Ishikawa (cell line): ENCODE results near the gene SSX4.
"Not testable (repeated sequence)": the region's sequence is repeated elsewhere in the genome, so short reads cannot be mapped to it uniquely, and the experiment has no call there.

Experiments
- EGR1 ChIP-seq: IDR thresholded peaks from 2 replicates; pipeline ENCODE4 v1.6.1; 2012
- EP300 ChIP-seq: IDR thresholded peaks from 2 replicates; pipeline ENCODE4 v1.6.1; 2012; ENCODE audit warnings: borderline replicate concordance
- FOXM1 ChIP-seq: IDR thresholded peaks from 2 replicates; pipeline ENCODE4 v1.6.1; 2012; ENCODE audit warnings: low read depth, borderline replicate concordance
- TEAD4 ChIP-seq: IDR thresholded peaks from 2 replicates; pipeline ENCODE4 v1.6.1; 2012
- YY1 ChIP-seq: IDR thresholded peaks from 2 replicates; pipeline ENCODE4 v1.6.1; 2012; ENCODE audit warnings: low read depth
- ZBTB7A ChIP-seq: IDR thresholded peaks from 2 replicates; pipeline ENCODE4 v1.6.1; 2012; ENCODE audit warnings: low read depth
- TF ChIP-seq, protein P1 (sequence below): IDR thresholded peaks from 2 replicates; pipeline ENCODE4 v1.6.1; 2012; ENCODE audit warnings: low read depth, mild to moderate bottlenecking
- TF ChIP-seq, protein P2 (sequence below): IDR thresholded peaks from 2 replicates; pipeline ENCODE4 v1.6.1; 2012
- TF ChIP-seq, protein P3 (sequence below): IDR thresholded peaks from 2 replicates; pipeline ENCODE4 v1.6.1; 2012

The SSX4 gene, protein sequence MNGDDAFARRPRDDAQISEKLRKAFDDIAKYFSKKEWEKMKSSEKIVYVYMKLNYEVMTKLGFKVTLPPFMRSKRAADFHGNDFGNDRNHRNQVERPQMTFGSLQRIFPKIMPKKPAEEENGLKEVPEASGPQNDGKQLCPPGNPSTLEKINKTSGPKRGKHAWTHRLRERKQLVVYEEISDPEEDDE

DNA sequence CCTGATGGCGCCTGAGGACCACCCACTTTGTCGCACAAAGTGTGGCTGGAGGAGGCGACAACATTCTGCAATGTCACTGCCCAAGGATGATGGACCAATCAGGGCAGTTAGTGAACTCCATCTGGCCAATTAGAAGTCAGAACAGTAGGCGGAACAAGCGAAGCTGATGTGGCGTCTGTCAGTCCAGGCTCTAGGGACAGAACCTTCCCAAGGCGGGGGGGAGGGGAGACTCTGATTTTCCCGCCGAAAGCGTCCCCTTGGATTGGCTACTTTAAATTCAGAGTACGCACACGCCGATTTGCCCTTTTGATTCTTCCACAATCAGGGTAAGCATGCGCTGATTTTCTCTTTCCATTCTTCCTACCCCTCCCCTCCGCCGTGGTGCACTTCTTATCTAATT, at the start of gene SSX4:
SSX4 (plus strand) TSS at position 301 of the 400 bp plus-strand sequence. CDS start 515 bp downstream, outside the sequence.
- TF ChIP-seq YY1, EGR1, FOXM1: not testable (repeated sequence)

DNA sequence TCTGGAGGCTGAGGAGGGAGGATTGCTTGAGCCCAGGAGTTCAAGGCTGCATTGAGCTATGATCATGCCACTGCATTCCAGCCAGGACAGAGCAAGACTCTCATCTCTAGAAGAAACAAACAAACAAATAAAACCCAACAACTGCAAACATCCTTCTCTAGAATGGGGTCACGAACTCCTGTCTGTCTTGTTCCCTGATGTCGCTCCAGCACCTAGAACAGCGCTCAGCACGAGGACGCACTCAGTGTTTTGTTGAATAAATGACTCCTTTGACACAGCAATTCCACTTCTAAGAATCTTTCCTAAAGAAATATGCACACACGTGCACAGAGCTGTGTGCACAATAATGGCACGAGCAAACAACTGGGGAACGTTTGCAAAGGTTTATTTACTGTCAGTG, 37.3 kb upstream of the SSX4 start:
- TF ChIP-seq, protein P1, sequence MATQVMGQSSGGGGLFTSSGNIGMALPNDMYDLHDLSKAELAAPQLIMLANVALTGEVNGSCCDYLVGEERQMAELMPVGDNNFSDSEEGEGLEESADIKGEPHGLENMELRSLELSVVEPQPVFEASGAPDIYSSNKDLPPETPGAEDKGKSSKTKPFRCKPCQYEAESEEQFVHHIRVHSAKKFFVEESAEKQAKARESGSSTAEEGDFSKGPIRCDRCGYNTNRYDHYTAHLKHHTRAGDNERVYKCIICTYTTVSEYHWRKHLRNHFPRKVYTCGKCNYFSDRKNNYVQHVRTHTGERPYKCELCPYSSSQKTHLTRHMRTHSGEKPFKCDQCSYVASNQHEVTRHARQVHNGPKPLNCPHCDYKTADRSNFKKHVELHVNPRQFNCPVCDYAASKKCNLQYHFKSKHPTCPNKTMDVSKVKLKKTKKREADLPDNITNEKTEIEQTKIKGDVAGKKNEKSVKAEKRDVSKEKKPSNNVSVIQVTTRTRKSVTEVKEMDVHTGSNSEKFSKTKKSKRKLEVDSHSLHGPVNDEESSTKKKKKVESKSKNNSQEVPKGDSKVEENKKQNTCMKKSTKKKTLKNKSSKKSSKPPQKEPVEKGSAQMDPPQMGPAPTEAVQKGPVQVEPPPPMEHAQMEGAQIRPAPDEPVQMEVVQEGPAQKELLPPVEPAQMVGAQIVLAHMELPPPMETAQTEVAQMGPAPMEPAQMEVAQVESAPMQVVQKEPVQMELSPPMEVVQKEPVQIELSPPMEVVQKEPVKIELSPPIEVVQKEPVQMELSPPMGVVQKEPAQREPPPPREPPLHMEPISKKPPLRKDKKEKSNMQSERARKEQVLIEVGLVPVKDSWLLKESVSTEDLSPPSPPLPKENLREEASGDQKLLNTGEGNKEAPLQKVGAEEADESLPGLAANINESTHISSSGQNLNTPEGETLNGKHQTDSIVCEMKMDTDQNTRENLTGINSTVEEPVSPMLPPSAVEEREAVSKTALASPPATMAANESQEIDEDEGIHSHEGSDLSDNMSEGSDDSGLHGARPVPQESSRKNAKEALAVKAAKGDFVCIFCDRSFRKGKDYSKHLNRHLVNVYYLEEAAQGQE = peak; percentile 60; the same call in 1 of the 2 replicates

DNA sequence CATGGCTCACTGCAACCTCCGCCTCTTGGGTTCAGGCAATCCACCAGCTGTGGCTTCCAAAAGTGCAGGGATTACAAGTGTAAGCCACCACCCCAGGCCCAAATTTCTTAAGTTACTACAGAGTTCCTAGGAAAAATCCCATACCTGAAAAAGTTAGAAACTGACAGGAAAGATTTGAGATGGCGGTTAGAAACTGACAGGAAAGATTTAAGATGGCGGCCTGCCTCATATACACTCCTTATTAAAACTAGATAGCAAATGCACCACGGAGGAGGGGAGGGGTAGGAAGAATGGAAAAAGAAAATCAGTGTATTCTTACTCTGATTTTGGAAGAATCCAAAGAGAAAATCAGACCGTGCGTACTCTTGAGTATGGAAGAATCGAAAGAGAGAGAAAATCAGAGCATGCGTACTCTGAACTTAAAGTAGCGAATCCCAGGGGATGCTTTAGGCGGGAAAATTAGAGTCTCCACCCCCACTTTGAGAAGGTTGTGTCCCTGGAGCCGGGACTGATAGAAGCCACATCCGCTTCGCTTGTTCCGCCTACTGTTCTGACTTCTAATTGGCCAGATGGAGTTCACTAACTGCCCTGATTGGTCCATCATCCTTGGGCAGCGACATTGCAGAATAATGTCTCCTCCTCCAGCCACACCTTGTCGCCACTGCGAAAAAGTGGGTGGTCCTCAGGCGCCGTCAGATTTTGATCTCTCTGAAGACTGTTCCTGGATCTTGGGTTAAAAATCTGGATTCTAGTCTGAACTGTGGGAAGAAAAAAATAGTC, 26.8 kb upstream of the SSX4 start, which contains the start of gene SSX3:
SSX3 (minus strand) TSS at position 389 of the 780 bp plus-strand sequence. CDS start 1,454 bp downstream, outside the sequence.
- not testable (repeated sequence) for TF ChIP-seq EP300, FOXM1
- TF ChIP-seq, protein P1 = not testable (repeated sequence)

DNA sequence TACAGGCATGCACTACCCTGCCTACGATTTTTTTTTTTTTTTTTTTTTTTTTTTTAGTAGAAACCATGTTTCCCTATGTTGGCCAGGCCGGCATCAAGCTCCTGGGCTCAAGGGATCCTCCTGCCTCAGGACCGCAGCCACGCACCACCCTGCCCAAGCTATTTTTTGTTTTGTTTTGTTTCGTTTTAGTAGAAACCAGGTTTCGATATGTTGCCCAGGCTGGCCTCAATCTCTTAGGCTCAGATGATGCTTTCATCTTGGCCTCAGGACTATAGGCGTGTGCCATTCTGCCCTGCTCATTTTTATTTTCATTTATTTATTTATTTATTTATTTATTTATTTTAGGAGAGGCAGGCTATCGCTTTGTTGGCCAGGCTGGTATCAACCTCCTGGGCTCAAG, 25.7 kb upstream of the SSX4 start:
- TF ChIP-seq, protein P2, sequence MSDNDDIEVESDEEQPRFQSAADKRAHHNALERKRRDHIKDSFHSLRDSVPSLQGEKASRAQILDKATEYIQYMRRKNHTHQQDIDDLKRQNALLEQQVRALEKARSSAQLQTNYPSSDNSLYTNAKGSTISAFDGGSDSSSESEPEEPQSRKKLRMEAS = no peak

DNA sequence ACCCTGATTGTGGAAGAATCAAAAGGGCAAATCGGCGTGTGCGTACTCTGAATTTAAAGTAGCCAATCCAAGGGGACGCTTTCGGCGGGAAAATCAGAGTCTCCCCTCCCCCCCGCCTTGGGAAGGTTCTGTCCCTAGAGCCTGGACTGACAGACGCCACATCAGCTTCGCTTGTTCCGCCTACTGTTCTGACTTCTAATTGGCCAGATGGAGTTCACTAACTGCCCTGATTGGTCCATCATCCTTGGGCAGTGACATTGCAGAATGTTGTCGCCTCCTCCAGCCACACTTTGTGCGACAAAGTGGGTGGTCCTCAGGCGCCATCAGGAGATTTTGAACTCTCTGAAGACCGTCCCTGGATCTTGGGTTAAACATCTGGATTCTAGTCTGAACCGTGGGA, 28.5 kb downstream of the SSX4 start, which contains the start of gene SSX4B:
SSX4B (minus strand) TSS at position 101 of the 400 bp plus-strand sequence. CDS start 588 bp downstream, outside the sequence.
- TF ChIP-seq TEAD4, ZBTB7A: not testable (repeated sequence)
- TF ChIP-seq, protein P3, sequence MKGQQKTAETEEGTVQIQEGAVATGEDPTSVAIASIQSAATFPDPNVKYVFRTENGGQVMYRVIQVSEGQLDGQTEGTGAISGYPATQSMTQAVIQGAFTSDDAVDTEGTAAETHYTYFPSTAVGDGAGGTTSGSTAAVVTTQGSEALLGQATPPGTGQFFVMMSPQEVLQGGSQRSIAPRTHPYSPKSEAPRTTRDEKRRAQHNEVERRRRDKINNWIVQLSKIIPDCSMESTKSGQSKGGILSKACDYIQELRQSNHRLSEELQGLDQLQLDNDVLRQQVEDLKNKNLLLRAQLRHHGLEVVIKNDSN = not testable (repeated sequence)
